Right hindlimb (tissue), 1 donor: ENCODE results near the gene GMPS.
"Not testable (repeated sequence)": the region's sequence is repeated elsewhere in the genome, so short reads cannot be mapped to it uniquely, and the experiment has no call there.

ENCODE experiments used
- DNase-seq: peaks from one replicate; pipeline ENCODE4 v3.0.0-alpha.2; 2018

Gene GMPS

DNA sequence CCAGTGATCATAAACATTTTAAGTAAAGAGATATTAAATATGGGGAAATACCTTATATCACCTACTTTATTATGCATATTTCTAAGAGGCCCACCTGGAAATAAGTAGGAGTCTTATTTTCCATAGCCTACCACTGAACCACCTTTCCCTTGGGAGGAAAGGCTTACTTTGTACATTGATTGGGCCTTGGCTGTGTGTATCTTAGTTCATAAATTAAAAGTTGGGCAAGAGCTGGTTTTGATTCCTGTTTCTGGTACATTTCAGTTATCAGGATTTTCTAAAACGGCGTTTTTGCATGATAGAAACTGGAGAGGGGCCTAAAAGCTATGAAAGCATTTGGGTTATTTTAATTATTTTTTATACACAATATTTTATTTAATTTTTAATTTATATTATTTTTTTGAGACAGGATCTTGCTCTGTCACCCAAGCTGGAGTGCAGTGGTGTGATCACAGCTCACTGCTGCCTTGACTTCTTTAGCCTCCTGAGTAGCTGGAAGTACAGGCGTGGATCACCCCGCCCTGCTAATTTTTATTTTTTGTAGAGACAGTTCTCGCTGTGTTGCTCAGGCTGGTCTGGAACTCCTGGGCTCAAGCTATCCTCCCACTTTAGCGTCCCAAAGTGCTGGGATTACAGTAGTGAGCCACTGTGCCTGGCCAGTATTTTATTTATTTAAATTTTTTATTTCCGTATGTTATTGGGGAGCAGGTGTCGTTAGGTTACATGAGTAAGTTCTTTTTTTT is 2.6 kb downstream of the GMPS start:
- no peak for DNase-seq

DNA sequence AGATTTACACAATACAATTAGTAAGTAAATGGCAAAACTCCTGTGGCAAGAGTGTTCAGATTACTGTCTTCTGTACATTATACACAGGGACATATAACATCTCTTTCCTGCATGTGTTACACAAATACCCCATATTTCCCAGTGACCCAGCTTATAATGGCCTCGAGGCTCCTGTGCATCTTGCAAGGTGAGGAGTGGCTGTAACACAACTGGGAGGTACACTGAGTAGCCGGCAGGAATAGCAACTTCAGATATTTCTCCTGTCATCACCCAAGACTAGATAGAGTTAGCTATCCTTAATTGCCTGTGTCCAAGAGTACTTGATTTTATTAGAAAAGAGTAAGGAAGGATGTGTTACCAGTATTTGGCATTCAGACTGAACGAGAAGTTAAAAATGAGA is 5.6 kb downstream of the GMPS start:
- no peak for DNase-seq

- DNase-seq = no peak
Observed at GRCh38 chr3:155876503-155876902, 6.1 kb downstream of the GMPS start.

DNA sequence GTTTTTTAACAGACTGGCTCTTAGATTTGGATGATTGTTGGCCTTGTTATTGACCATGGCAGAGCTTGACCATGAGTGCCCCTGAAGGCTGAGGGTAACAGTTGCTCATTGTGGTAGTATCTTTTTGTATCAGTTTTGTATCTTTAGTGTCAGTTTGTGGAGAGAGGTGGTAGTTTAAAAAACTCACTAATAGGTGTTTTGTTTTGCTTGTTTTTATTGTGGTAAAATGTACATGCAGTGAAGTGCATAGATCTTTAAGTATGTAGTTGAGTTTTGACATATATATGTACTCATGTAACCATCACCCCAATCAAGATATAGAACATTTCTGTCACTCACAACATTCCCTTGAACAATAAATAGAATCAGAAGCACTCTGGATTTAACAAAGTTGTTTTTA is 9.8 kb downstream of the GMPS start:
- no peak for DNase-seq

DNA sequence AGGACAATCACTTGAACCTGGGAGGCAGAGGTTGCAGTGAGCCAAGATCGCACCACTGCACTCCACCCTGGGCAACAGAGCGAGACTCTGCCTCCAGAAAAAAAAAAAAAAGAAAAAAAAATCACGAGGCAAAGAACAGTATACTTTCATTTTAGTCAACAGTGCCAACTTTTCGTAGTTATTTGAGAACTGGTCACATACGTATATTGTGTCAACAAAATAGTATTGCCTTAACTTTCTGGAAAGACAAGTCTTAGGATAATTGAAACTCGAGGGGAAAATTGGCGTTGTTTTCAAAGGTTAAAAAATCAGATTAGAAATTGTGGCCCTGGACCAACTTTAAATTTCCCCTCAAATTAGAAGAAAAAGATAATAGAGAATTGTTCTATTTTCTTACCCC is 13.8 kb downstream of the GMPS start:
- DNase-seq = no peak

DNA sequence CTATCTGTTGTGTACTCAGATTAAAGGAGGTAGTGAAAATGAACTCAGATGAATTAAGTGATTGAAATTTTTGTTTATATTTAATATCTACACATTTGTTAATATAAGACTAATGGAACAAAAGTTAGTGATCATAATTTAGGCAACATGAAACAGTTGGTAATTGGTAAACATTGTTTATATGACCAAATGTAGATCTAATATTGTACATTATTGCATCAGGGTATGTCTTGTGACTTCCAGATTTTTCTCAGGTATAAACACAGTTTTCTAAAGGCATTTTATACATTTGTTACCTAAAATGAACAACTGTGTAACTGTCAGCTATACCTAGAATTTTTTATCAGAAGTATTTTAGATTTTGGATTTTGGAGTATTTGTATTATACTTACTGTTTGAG is 14.8 kb downstream of the GMPS start:
- DNase-seq = no peak

- DNase-seq = not testable (repeated sequence)
Observed at GRCh38 chr3:155886348-155886747, 15.9 kb downstream of the GMPS start.

DNA sequence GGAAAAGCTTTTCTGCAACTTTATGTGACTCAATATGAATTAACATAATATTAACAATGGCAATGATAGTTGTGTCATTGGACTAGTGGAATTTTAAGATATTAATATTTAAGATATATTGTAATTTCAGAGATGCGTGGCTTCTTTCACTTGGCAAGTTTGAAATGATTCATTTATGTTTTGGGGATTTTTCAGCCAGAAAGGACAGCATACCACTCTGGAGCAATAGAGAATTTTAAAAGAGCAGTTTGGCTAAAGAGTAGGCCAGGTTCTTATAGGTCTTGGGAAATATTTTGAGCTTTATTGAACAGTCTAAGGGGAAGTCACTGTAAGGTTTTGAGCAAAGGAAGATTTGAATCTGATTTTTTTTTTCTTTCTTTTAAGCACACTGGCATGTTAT is 16.5 kb downstream of the GMPS start:
- DNase-seq = no peak

DNA sequence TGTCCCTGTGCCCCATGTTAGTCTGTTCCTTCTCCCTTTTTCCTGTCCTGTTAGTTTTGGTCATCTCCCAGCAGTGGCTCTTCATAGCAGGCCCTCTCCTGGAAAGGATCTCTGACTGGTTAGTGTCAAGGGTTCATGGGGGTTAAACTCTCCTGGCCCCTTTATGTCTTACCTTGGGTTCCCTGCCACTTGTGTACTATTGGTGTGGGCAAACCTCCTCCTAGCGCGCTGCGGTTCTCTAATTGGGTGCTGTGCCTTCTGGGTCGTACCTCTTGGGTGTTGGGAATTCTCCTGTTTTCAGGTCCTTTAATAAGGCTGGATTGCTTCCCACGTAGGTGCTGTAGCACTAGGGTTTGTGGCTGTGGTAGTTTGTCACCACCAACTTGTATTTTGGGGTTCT is 18.8 kb downstream of the GMPS start:
- no peak for DNase-seq

DNA sequence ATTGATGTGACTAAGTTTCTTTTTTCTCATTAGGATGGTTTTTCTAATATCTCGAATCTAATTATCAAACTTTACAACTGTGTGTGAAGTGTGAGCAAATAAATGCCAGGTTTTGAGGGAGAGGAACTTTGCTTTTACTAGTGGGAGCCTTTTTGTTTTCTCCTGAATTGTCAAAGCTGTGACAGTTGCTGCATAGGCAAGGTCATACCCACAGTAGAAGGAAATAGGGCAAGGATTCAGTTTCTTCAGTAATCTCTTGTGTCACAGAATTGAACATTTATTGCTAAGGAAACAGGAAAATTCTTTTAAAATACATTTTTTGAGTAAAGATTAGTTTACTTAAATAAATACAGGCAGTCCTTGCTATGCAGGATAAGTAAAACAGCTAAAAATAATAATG is 19.5 kb downstream of the GMPS start:
- no peak for DNase-seq

- no peak for DNase-seq
Observed at GRCh38 chr3:155890671-155891190, 20.3 kb downstream of the GMPS start.

GRCh38 chr3:155891321-155891720 is 20.9 kb downstream of the GMPS start:
- no peak for DNase-seq

DNA sequence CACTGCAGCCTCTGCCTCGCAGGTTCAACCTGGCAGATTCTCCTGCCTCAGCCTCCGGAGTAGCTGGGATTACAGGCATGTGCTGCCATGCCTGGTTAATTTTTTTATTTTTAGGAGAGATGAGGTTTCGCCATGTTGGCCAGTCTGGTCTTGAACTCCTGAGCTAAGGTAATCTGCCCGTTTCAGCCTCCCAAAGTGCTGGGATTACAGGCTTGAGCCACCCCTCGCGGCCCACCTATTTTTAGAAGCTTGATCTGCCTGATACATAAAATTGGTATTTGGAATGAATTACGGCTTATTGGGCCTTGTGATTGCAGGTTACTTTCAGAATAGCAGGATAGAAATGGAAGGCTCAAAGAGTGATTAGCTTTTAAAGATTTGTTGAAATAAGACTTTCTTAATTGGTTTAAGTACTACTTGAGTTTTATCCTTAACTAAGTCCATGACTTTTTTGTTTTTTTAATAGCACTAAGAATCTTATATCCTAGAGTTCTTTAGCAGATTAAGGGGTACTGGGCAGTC is 25.0 kb downstream of the GMPS start:
- no peak for DNase-seq

DNA sequence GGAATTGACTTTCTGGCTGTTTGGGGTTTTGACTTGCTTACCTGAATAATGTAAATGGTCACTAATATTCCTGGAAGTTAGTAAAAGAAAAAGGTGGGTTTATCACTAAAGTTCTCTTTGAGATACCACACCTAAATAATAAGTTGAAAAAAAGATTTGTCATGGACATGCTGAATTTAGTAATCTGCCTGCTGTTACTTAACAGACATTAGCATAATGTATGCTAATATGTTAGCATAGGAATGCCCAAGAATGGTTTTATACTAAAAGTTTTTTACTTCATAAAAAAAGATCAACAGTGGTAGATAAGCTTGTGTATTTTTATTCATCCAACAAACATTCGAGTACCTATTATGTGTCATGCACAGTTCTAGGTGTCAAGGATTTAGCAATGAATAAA is 36.5 kb downstream of the GMPS start:
- no peak for DNase-seq

- no peak for DNase-seq
Observed at GRCh38 chr3:155908086-155908485, 37.6 kb downstream of the GMPS start.

DNA sequence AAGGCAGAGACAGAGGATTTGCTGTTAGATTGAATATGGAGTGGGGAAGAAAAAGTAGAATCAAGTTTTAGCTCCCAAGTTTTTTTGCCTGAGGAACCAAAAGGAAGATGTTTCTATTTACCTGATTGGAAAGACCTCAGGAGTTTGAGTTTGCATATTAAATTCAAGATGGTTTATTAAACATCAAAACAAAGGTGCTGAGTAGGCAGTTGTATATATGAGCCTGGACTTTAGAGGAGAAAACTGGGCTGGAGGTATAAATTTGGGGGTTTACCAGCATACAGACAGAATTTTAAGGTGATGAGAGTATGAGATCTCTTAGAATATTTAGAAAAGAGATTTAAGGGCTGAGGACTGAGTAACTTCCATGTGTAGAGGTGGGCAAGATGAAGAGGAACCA is 38.2 kb downstream of the GMPS start:
- no peak for DNase-seq

DNA sequence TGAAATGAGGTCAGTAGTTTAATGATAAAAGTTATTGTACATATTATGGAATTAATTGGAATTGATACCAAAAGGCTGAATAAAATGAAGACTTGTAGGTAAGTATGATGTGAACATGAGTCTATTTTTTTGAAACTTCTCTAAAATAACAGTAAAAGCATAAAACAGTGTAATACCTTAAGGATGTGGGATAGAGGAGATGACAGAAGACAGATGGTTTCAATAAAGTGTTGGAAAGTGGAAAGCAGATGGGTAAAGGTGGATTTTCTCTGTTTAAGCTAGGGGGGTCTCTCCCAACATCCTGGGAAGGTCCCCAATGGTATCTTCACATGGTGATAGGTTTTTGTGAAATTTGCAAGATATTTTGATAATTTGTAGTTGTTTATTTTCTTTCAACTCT is 41.6 kb downstream of the GMPS start:
- no peak for DNase-seq

DNA sequence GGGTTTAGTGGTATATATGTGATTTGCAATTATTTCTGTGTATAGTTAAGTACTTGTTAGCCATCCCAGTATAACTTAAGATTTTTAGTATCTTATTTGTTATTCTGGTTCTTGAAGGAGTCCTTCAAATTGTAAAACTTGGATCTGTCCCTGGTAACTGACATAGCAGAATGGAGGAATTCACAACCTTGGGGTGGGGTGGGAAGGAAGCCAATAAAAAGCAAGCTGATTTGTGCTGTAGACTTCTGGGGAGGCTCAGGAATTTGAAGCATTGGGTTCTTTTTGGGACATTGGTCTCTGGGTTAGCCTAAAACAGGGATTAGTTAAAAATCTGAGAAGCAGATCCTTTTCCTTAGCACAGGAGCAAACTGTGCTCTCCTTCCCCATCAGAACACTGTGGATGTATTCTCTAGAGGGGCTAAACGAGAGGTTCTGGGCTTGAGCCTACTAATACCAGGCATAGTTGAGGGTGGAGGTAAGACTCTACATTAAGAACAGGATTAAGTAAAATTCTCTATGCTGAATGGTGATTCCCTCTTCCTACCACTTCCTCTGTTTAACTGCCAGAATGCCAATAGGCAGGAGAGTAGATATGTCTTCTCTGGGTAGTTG is 42.2 kb downstream of the GMPS start:
- no peak for DNase-seq

DNA sequence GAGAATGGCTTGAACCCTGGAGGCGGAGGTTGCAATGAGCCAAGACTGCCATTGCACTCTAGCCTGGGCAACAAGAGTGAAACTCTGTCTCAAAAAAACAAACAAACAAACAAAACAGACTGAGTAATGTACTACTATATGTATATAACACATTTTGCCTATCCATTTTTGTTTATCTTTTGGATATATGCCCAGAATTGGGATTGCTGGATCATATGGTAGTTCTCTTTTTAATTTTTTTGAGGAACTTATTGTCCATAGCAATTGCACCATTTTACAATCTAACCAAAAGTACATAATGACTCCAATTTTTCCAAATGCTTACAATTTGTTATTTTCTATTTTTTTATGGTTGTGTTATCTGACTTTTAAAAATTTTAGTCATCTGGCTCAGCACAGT is 47.3 kb downstream of the GMPS start:
- no peak for DNase-seq

DNA sequence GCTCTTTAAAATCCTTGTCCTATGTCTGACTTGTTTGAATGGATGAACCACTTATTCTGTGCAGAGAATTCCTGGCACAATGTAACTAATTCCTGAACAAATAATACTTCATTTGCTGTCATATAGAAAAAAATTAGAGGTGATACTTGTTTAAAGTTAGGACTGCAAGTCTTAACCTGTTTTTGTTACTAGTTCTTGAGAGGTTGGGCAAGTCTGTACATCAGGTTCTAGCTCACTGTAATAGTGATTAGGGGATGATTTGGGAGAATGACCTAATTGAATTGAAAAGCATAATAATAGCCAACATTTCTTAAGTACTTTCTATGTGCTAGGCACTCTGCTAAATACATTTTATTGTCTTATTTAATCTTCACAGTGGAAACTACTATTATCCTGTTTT is 49.3 kb downstream of the GMPS start:
- no peak for DNase-seq

- DNase-seq = no peak
Observed at GRCh38 chr3:155921486-155921885, 51.0 kb downstream of the GMPS start.

- DNase-seq = peak; percentile 31
Observed at GRCh38 chr3:155934230-155934629, 63.8 kb downstream of the GMPS start.

DNA sequence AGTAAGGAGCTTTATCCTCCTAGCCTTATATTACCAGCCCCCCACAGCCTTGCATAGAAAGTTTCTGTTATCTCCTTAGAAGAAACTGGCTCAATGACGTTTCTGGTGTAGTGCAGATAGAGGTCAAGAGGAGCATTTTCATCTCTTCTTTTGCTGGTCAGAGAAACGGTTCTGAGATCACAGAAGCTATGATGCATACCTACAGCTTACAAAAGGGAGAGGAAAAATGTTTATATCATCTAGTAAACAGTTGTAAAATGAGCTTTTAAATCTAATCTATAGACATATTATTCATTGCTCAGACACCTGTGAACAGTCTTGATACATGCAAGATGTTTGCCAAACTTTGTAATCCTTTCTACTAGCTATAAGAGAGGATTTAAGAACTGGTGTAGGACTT is 68.0 kb downstream of the GMPS start:
- no peak for DNase-seq

- DNase-seq = no peak
Observed at GRCh38 chr3:155941354-155941753, 70.9 kb downstream of the GMPS start.

DNA sequence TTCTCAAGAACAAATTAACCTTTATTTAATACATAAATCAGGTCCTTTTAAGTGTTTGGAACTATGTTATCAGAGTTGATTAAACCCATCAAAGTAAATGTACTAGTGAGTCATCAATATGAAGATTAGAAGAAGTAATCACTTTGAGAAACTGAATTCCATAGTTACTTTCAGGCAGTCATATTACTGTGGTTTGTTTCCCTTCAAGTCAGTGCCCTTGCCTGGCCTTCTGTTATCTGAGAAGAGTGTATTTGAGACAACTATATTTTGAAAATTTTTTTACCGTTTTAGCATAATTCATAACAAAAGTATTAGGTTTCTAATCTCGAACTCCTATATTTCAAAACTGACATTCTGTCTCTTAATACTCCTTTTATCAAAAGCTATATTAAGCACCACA is 73.6 kb downstream of the GMPS start:
- DNase-seq = no peak
